HG03039 (cell line): Measurements from ENCODE around the gene ELP6.
"Not testable (repeated sequence)": the region's sequence is repeated elsewhere in the genome, so short reads cannot be mapped to it uniquely, and the experiment has no call there.

ENCODE experiments used
- ATAC-seq: cut with Tn5 transposase; IDR thresholded peaks from one replicate; pipeline ENCODE4 v1.9.1; 2021; ENCODE audit warnings: mild to moderate bottlenecking, moderate library complexity; ENCODE audit not compliant: unreplicated experiment

Gene ELP6

GRCh38 chr3:47468315-47468714 lies 45.2 kb downstream of the ELP6 start:
- not testable (repeated sequence) for ATAC-seq

GRCh38 chr3:47464588-47464987 lies 48.9 kb downstream of the ELP6 start:
- ATAC-seq = no peak

DNA sequence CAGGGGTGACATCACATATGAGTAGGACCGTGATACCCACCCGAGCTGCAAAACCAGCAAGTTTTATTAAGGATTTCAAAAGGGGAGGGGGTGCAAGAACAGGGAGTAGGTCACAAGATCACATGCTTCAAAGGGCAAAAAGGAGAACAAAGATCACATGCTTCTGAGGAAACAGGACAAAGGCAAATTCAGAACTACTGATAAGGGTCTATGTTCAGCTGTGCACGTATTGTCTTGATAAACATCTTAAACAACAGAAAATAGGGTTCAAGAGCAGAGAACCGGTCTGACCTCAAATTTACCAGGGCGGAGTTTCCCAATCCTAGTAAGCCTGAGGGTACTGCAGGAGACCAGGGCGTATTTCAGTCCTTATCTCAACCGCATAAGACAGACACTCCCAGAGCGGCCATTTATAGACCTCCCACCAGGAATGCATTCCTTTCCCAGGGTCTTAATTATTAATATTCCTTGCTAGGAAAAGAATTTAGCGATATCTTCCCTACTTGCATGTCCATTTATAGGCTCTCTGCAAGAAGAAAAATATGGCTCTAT lies 53.9 kb downstream of the ELP6 start:
- not testable (repeated sequence) for ATAC-seq

DNA sequence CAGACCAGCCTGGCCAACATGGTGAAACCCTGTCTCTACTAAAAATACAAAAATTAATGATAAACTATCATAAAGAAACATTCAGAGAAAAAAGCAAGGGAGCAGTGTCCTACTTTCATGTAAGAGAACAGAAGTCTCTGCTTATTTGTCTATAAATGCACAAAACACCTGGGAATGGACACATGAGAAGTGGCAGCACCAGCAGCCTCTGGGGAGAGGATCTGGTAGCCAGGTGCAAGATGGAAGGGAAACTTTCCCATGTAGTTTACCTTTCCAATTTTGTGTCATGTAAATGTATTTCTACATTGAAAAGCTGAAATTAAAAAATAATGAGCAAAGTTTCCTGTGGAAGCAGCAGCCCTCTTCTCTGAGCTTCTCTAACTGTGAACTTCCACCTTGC lies 56.5 kb downstream of the ELP6 start:
- no peak for ATAC-seq

GRCh38 chr3:47455806-47456452 lies 57.6 kb downstream of the ELP6 start:
- ATAC-seq = no peak

- ATAC-seq = no peak
Observed at GRCh38 chr3:47452453-47453215, 60.9 kb downstream of the ELP6 start.
